ENCODE data around the gene FKBP6. TPM values are rescaled to one million over a fixed set of nuclear protein-coding genes. Genes with fewer than 3 reads are reported as not detected.
"Not testable (repeated sequence)": the region's sequence is repeated elsewhere in the genome, so short reads cannot be mapped to it uniquely, and the experiment has no call there.

FKBP6 gene
- polyA plus RNA-seq (ENCODE audit: insufficient read depth in 1 of 5, insufficient read length in 5 of 5, low replicate concordance in 1 of 5): under 1 TPM; 0.18 to 0.74 (median 0.33) TPM
- long read RNA-seq, donor 1, partial matches to known transcripts: 18 of 18 reads
- long read RNA-seq, donor 1, other reads (novel, unspliced or antisense): 0 of 18 reads
- long read RNA-seq, donor 2: 0 reads
- long read RNA-seq, donor 3, partial matches to known transcripts: 26 of 26 reads
- long read RNA-seq, donor 3, other reads (novel, unspliced or antisense): 0 of 26 reads
- long read RNA-seq, donor 4, partial matches to known transcripts: 9 of 19 reads
- long read RNA-seq, donor 4, other reads (novel, unspliced or antisense): 10 of 19 reads
- long read RNA-seq, donor 5: 0 reads
- long read RNA-seq, donor 6: 0 reads
- long read RNA-seq, donor 7: 0 reads
- long read RNA-seq, donor 8: 0 reads

- not testable (repeated sequence) for DNase-seq
Measured at GRCh38 chr7:73327922-73328321, at the start of gene FKBP6, which contains the start of gene TRIM50. Gene FKBP6, plus strand, starts transcription at chr7:73328161. Its CDS starts 268 bp downstream, at chr7:73328429. Gene TRIM50, minus strand, starts transcription at chr7:73328082. Its CDS starts 3,295 bp downstream, at chr7:73324787.

DNA sequence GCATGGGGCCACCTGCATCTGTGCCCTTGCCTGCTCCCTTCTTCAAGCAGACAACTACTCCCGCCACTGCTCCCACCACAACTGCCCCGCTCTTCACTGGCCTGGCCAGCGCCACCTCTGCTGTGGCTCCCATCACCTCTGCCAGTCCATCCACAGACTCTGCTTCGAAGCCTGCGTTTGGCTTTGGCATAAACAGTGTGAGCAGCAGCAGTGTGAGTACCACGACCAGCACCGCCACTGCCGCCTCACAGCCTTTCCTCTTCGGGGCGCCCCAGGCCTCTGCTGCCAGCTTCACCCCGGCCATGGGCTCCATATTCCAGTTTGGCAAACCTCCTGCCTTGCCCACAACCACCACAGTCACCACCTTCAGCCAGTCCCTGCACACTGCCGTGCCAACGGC lies 30.7 kb upstream of the FKBP6 start:
- not testable (repeated sequence) for DNase-seq

DNA sequence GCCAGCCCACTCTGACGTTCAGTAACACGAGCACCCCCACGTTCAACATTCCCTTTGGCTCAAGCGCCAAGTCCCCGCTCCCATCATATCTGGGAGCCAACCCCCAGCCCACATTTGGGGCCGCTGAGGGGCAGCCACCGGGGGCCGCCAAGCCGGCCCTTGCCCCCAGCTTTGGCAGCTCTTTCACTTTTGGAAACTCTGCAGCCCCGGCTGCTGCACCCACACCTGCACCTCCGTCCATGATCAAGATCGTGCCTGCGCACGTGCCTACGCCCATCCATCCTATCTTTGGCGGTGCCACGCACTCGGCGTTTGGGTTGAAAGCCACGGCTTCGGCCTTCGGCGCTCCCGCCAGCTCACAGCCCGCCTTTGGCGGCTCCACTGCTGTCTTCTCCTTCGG lies 30.3 kb upstream of the FKBP6 start:
- not testable (repeated sequence) for DNase-seq

- DNase-seq: not testable (repeated sequence)
Measured at GRCh38 chr7:73299812-73300211, 28.1 kb upstream of the FKBP6 start.

DNA sequence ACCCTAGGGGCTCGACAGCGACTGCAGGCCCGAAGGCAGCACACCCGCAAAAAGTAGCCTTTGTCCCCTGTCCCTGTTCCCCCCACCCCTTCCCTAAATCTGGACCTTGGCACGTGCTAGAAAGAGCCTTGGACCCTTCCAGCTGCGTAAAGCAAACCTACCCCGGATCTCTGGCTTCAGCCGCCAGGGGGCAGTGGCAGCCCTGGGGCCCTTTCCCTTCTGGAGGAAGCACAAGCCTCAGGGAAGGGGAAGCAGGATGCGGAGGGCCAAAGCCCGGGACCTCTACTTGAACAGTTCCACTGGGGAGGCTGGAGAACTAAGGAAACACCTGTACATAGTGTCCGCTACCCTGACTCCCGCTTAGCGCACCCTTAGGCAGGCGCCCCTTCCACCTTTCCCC lies 26.9 kb upstream of the FKBP6 start:
- not testable (repeated sequence) for DNase-seq

- not testable (repeated sequence) for DNase-seq
Measured at GRCh38 chr7:73302846-73303245, 25.1 kb upstream of the FKBP6 start.

DNA sequence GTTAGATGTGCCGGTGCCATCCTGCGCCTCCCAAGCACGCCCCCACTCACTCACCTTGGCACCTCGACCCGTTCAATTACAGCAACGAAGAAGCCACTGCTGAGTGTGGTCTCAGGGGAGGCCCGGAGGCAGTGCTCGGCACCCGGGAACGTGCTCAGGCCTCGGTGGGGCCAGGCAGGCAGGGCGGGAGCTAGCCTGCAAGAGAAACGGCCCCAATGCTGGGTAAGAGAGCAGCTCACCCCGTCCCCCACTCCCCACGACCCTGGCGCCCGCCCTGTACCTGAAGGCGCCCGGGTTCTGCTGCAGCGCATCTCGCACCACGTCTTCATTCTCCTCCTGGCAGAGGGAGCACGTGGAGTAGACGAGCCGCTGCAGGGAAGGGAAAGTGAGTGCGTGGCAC lies 24.4 kb upstream of the FKBP6 start:
- no peak for DNase-seq

DNA sequence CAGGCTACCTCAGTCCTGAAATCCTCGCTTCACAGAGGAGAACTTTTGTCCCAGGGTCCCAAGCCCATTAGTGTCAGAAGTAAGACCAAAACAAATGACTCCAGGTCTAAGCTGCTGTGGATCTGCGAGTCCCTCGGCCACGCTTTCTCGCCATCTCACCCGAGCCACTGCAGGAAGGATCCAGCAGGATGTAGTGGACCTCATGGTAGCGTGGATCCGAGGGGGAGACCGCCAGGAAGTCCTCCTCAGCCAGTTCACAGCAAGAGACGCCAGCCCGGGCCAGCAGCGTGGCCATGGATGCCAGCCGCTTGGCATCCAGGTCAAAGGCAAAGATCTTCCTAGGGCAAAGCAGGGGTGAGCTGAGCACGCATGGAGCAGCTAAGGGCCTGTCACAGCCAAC lies 23.9 kb upstream of the FKBP6 start:
- DNase-seq: no peak

DNA sequence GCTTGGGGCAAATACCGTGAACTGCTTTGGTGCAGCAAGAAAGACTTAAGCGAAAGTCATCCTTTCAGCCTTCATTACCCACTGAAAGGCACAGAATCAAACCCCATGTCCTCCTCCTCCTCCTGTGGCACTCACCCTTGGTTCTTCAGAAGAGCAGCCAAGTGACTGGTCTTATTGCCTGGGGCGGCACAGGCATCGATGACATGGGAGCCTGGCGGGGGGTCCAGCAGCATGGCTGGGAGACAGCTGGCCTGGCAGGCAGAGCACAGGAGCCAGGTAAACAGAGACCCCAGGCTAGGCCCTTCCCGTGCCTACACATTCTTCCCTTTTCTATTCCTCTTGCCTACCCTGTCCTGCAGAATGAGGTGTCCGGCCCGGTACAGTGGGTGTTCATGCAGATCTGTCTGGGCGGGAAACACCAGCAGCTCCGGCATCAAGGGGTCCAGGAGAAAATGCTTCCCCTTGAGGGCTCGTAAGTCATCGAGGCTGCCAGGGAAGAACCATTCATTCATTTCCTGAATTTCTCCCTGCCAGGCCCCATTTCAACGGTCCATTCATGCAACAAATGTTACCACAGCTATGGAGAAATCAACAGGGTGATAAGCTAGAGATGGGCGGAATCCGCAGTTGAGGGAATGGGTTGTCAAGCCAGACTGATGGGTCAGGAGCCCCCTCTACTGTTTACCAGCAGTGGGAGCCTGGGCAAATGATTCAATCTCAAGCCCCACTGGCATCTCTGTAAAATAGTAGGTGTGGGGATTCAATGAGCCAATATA lies 23.2 kb upstream of the FKBP6 start:
- not testable (repeated sequence) for DNase-seq

DNA sequence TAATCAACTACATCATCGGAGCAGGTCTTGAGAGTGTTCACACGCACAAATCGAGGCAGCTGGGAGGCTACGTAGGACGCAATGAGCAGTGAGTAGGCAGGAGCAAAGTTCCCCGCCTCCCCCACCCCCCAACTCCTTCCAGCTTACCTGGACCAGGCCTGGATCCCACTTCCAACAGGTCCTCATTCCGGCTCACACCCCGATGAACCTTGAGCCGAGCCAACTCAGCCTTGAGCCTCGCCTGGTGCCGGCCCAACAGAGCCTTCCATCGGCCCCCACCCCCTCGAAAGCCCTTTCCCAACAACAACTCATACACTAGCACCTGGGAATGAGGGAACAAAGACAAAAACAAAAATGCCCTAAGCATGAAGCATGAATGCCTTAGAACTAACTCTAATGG lies 20.5 kb upstream of the FKBP6 start:
- DNase-seq: no peak

GRCh38 chr7:73308074-73308664 lies 19.8 kb upstream of the FKBP6 start:
- DNase-seq: no peak

GRCh38 chr7:73308665-73309214 lies 19.2 kb upstream of the FKBP6 start, which contains the start of gene NSUN5:
Gene NSUN5, minus strand, starts transcription at chr7:73308826. Its CDS starts 36 bp downstream, at chr7:73308790.
- DNase-seq: peak; percentile 73 to 75

DNA sequence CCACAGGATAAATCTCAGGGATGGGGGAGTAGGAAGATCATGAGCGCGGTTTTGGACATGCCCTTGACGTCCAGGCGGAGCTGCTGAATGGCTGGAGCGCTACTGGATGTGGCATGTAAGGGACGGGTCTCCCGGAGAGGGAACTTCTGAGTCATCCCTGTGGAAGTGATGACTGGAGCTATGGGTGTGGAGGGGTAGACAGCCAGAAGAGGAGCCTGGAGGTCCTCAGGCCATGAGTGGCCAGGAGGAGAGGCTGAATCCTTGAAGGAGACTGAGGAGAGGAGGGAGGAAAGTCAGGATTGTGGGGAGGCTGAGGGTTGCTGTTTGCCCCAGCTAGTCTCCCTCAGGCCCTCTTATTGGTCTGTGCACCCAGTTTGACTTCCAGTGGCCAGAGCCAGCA lies 16.5 kb upstream of the FKBP6 start:
- DNase-seq: not testable (repeated sequence)

DNA sequence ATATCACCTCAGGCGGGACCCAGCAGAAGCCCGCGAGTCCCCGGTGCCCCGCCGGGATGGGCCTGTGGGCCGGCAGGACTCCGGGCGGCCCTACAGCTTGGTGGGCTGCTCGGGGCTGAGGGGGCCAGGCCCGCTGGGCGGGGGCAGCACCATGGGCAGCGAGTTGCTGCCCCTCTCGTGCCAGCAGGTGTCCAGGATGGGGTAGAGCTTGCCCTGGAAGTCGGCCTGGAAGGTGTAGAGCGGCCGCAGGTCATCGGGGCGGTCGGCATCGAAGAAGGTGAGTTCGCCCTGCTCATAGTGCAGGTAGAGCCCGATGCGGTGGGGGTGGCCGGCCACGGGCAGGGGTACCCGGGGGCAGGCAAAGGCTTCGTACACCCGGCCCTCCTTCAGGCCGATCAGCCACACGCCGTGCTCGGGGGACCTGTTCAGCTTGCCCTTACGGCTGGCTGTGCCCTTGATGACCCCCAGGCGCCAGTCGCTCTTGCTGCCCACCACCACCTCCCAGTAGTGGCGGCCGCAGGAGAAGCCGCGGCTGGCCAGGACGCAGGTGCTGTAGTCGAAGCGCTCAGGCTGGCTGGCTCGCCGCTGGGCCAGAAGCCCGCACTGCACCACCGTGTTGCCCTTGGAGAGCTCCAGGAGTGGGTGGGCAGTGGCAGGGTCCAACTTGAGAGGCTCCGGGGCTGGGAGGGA lies 15.0 kb upstream of the FKBP6 start:
- no peak for DNase-seq

DNA sequence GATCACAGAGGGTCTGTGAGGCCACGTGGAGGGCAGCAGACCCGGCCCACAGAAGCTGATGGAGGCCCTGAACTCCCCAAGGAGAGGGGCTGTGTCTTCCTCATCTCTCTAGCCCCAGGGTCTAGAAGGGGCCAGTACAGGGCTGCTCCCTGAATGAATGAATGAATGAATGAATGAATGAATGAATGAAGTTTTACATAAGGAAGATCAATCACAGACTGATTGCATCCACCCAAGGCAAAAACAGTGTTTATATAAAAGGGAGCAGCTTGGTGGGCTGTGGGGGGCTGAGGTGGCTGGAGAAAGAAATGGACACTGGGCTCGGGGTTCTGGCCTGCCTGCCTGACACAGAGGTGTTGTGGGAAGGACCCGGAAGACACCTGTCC lies 14.4 kb upstream of the FKBP6 start:
- DNase-seq: no peak

DNA sequence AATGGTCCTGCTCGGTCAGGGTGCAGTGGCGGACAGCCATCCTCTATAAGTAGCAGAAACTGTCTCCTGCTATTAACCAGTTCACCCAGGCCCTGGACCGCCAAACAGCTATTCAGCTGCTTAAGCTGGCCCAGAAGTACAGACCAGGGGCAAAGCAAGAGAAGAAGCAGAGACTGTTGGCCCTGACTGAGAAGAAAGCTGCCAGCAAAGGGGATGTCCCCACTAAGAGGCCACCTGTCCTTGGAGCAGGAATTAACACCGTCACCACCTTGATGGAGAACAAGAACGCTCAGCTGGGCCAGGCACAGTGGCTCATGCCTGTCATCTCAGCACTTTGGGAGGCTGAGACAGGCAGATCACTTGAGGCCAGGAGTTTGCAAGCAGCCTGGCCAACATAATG lies 13.7 kb upstream of the FKBP6 start:
- DNase-seq: no peak

- DNase-seq: no peak
Measured at GRCh38 chr7:73316521-73316920, 11.4 kb upstream of the FKBP6 start.

DNA sequence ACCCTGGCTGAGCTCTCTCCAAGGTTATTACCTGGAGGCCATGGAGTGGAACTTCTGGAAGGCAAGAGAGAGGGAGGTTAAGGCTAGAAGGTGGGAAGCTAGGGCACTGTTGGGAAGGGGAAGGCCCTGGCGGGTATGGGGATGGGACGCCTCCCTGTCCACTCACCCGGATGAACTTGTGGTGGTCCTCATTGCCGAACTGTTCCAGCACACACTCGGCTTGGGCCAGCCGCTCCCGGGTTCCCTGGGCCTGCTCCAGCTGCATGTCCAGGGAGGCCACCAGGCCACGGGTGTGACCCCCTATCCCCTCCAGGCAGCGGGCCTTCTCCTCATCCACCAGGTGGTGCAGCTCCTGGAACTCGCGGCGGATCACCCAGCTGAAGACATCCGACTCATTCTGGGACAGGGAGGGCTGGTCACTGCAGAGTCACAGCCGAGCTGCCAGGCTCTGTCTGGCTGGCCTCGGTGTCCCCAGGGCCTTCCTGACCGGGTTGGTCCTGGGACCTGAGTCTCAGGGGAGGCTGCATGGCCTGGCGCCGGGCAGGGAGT lies 9.2 kb upstream of the FKBP6 start:
- not testable (repeated sequence) for DNase-seq

DNA sequence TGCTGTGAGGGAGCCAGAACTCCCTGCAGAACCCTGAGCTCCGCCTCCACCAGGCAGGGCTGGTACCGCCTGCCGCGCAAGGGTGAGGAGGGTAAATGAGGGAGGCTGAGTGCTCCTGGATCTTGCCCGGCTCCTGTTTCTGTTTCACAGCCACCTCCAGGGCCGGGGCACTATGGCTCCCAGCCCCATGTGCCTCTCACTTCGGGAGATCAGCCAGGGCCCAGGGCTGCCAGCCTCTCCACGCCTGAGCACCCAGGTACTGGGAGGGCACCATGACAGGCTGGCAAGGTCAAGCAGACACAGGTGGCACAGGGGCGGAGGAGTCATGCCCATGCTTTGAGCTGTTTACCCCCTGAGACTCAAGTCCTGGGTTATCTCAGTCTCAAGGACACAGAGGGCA lies 8.4 kb upstream of the FKBP6 start:
- not testable (repeated sequence) for DNase-seq

GRCh38 chr7:73320009-73320408 lies 8.0 kb upstream of the FKBP6 start:
- DNase-seq: not testable (repeated sequence)
